ENCODE results near the gene CCN2.
A peak's percentile ranks its signal among the peaks of the same experiment; 100 is the strongest.
"Not testable (repeated sequence)": the region's sequence is repeated elsewhere in the genome, so short reads cannot be mapped to it uniquely, and the experiment has no call there.

Gene CCN2

DNA sequence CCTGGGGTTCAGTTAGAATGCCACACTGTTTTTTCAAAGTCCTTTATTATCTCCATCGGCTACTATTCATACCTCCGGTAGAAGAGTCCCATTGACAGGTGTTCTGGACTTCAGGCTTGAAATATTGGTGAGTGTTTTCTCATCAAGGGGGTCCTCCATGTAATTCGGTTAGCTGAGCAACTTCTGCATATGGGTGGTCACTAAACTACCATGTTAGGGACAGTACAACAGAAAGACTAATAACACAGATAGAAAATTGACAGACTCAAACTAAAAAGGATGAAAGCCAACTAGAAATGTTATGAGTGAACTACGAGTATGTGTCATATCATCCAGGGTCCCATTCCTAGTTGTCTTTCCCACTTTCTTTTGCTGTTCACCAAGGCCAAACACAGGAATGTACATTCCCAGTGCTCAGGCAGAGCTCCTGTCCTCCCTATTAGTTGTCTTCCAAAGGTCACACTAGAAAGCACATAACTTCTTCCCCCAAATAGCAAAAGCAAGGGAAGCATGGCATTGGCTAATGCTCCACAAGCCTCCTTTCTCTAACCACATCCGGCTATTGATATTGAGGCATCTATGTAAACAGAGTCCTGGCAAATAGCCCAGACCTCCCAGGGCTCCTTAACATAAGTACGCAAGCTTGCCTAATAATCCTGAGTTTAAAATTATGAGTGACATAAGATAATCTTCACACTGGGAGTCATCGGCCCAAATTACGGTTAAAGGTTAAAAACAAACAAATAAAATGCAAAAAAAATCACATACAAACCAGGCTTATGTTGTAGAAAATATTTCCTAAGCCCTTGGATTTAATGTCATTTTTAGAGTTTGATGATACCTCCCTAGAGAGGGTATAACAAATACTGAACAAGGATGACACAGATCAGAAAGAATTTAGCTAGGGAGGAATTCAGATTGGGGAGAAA, 13.2 kb downstream of the CCN2 start:
- DNase-seq = no peak
- ATAC-seq = no peak

- ATAC-seq = no peak
- DNase-seq = no peak
Observed at GRCh38 chr6:131937226-131937625, 13.9 kb downstream of the CCN2 start.

GRCh38 chr6:131936156-131936555, 15.0 kb downstream of the CCN2 start:
- ATAC-seq (no peak), DNase-seq (no peak)

- DNase-seq (no peak), ATAC-seq (no peak)
Observed at GRCh38 chr6:131931063-131931750, 20.0 kb downstream of the CCN2 start.

- ATAC-seq (no peak), DNase-seq (no peak)
Observed at GRCh38 chr6:131929976-131930375, 21.2 kb downstream of the CCN2 start.

GRCh38 chr6:131929264-131929663, 21.9 kb downstream of the CCN2 start:
- no peak for DNase-seq
- no peak for ATAC-seq

GRCh38 chr6:131924881-131925474, 26.2 kb downstream of the CCN2 start:
- DNase-seq (no peak), ATAC-seq (no peak)

DNA sequence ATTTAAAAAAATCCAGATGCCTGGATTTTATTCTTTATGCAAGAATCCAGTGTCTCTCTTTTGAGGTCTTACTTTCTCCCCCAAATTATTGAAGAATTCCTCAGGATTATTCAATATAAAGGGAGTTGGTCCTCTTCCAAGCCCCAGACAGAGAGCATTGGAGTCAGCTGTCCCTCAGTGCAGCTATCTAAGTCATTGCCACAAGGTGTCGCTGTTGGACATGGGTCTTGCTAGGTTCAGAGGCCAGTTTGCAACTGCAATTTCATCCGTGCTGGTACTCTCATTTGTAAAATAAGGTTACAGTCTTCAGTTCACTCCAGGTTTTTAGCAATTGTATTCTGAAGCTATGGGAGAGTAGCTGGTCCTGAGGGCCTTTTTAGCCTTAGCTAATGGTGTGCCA, 27.8 kb downstream of the CCN2 start:
- DNase-seq (peak; percentile 51), ATAC-seq (peak; percentile 52)

DNA sequence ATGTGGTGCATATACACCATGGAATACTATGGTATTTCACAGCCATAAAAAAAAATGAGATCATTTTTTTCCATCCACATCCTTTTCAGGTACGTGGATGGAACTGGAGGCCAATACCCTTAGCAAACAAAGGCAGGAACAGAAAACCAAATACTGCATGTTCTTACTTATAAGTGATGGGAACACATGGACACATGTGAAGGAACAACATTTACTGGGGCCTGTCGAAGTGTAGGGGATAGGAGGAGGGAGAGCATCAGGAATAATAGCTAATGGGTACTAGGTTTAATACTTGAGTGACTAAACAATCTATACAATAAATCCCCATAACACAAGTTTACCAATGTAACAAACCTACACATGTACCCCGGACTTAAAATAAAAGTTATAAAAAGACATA, 30.5 kb downstream of the CCN2 start:
- DNase-seq (no peak), ATAC-seq (no peak)

DNA sequence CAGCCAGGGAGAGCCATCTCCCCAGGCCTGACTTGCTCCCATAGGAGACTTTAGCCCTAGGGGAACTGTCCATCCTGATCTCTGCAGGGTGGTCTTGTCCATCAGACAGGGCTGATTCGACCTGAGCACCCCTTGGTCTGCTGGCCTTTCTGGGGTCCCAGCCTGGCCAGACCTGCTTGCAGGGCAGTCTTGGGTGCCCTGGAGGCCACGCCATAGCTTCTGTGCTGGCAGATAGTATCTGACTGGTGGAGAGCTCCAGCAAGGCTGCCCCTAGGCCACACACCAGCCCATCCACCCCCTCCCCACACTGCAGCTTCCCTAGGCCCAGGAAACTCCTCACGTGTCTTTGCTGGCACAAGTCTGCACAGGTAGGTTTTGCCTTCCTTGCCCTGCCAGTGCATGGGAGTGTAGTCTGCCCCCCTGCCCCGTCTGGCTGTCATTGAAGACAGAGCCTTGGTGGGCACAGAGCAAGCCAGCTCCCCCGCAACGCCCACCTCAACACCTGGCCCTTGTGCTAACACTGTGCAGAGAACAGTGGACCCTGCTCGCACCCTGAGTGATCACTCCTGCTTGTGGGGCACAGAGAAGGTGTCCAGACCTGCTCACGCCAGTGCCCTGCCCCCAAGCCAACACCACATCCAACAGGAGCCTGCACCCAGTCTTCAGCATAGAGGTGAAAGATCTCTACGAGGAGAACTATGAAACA, 32.4 kb downstream of the CCN2 start:
- no peak for ATAC-seq

DNA sequence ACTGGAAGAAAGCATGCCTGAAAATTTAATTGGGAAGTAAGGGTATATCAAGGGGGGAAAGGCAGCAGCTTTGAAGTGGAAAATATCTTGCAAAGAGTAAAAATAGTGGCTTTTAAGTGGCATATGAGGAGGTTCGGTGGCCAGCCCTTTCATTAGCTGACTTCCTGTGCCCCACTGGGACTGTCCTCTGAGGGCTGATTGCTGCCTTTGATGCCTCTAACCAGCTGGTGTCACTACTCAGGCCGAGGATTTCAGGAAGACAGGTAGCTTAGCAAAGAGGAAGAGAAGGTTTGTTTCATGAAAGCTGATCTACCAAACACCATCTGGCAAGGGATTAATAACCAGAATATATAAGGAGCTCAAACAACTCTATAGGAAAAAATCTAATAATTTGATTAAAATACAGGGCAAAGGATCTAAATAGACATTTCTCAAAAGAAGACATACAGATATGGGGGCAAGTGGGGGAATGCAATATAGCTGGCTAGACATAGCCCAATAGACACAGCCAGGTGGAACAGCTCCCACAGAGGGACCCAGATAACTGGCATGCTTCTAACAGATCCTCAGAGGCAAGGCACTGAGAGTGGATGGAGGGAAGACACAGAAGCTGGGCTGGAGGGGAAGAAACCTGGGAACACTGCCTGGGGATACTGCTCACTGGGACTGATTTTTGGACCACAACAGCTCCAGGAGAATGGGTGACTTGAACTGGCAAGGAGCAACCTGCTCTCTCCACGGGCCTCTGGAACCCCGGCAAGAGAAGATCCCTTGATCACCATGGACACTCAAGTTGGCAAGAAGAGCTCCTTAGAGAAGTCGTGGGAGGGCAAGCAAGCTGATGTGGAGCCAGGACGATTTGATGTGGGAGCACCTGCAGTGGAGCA, 33.2 kb downstream of the CCN2 start:
- ATAC-seq = no peak
- DNase-seq = no peak

More for the DNA sequence above, 32.4 kb downstream of the CCN2 start:
- DNase-seq = no peak

GRCh38 chr6:131917318-131917717, 33.9 kb downstream of the CCN2 start:
- no peak for DNase-seq
- peak; percentile 53 for ATAC-seq

- no peak for ATAC-seq
Observed at GRCh38 chr6:131916847-131917246, 34.3 kb downstream of the CCN2 start.

DNA sequence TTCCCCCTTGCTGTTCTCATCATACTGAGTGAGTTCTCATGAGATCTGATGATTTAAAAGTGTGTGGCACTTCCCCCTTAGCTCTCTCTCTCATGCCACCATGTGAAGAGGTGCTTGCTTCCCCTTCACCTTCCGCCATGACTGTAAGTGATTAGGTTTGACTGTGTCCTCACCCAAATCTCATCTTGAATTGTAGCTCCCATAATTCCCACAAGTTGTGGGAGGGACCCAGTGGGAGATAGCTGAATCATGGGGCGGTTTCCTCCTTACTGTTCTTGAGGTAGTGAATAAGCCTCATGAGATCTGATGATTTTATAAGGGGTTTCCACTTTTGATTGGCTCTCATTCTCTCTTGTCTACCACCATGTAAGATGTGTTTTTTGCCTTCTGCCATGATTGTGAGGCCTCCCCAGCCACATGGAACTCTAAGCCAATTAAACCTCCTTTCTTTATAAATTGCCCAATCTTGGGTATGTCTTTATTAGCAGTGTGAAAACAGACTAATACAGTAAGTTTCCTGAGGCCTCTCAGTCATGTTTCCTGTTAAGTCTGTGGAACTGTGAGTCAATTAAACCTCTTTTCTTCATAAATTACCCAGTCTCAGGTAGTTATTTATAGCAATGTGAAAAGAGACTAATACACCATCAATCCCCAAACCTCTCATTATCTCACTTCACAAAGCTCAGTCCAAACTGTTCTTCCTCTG, 34.9 kb downstream of the CCN2 start:
- not testable (repeated sequence) for ATAC-seq

More at GRCh38 chr6:131916847-131917246, 34.3 kb downstream of the CCN2 start:
- DNase-seq = no peak

DNA sequence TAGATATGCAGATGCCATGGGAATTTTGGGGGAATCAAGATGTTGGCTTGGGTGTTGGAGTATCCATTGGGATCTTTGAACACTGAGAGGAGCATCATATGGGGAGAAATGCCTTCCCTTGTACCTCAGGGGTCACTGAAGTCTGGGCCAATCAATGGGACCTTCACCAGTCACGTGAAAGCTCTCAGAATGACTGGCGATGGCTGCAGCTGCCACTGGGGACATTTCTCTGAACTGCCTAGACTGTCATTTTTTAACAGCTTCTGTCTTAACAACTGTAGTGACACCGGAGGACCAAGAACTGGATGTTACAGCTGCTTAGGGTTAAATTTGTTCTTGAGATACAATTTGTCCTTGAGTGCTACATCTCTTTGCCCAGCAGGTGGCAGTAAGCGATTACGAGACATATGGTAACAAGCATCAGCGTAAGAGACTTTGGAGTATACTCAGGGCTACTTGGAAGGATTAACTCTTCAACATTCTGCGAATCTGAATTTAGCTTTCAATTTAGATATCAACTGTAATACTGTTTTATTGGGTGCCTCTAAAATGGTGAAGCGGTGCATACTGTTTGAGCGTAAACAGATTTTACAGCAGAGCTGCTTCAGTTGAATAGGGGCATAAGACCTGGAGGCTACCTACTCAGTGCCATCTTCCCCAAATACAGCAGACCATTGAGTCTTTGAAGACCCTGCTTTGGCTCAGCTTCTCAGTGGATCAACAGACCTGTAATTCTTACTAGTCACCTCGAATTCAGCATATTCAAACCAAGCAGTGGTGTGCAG, 36.0 kb downstream of the CCN2 start:
- ATAC-seq (peak; percentile 61), DNase-seq (peak; percentile 59)

More for the DNA sequence above, 34.9 kb downstream of the CCN2 start:
- not testable (repeated sequence) for DNase-seq

GRCh38 chr6:131914234-131914633, 36.9 kb downstream of the CCN2 start:
- no peak for DNase-seq
- no peak for ATAC-seq

GRCh38 chr6:131911951-131912350, 39.2 kb downstream of the CCN2 start:
- ATAC-seq (no peak), DNase-seq (no peak)

DNA sequence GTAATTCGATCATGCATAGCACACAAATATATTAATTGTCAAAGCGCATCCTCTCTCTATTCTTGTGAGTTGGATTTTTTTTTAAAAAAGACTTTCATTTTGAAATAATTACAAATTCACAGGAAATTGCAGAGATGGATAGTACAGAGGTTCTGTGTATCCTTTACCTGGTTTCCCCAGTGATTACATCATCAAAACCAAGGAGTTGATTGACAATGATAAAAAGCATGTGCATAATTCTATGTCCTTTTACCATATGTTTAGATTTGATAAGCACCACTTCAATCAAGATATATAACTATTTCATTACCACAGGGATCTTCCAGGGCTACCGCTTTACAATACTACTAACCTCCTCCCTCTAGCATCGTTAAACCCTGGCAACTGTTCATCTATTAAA, 40.2 kb downstream of the CCN2 start:
- DNase-seq (no peak), ATAC-seq (no peak)

- no peak for DNase-seq
- no peak for ATAC-seq
Observed at GRCh38 chr6:131910219-131910589, 41.0 kb downstream of the CCN2 start.

All from stimulated activated naive CD8-positive, alpha-beta T cell treated with anti-CD3 and anti-CD28 coated beads, Interleukin-15, Interleukin-2, amounts not matched to agents 100 U/mL and 50 U/mL, for 24 hours (primary cell).